GM20431 (cell line): ENCODE data around the gene ZNF81.
"Not testable (repeated sequence)": the region's sequence is repeated elsewhere in the genome, so short reads cannot be mapped to it uniquely, and the experiment has no call there.

Experiments
- in situ Hi-C: fragments of 300-500 bp; cut with MseI, MboI; formaldehyde crosslinking; loops from one replicate; pipeline ENCODE4 v1.15.0; 2020; ENCODE audit warnings: low sequenced_read_pairs; ENCODE audit not compliant: unreplicated experiment

ZNF81 gene

DNA sequence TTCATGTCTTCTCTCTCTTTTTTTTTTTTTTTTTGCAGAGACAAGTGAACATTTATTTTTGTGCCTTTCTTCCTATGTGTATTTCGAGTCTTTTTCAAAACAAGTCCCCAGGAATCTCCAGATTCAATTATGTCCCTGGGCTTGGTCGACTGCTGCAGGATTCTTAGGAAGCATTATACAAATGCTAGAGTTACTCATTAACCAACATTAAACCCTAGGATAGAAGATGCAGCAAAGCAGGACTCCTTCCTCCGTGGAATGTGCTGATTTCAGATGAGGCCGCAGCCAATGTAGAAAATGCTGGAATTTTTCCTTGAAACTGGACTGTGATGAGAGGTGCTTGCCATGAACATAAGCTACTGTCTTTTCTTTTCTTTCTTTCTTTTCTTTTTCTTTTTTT, 3.4 kb downstream of the ZNF81 start:
- in situ Hi-C loops, result loop anchor here (25.0 kb wide), 1 partner anchor 197 kb away; no protein-coding TSS in a partner anchor

DNA sequence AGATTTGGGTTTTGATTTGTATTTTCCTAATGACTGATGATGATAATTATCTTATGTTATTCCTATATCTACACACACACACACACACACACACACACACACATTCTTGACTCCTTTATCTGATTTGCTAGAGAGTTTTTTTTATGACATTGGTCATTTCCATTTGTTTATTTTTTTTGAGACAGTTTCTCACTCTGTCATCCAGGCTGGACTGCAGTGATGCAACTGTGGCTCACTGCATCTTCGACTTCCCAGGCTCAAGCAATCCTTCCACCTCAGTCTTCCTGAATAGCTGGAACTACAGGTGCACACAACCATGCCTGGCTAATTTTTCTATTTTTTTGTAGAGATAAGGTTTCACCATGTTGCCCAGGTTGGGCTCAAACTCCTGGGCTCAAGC, 6.7 kb downstream of the ZNF81 start:
- in situ Hi-C loops, result loop anchor here (25.0 kb wide), 1 partner anchor 194 kb away; no protein-coding TSS in a partner anchor

DNA sequence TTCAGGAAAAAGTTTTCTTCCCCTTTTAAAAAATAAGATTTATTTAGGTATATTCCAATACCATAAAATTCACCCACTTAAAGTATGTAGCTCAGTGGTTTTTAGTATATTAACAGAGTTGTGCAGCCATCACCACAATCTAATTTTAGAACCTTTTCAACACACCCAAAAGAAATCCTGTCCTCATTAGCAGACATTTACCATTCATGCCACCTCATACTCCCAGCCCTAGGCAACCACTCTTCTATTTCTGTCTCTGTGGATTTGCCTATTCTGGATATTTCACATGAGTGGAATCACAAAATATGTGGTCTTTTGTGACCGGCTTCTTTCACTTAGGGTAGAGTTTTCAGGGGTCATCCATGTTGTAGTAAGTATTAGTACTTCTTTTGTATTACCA, 7.4 kb downstream of the ZNF81 start:
- in situ Hi-C loops, result loop anchor here (25.0 kb wide), 1 partner anchor 193 kb away; no protein-coding TSS in a partner anchor

DNA sequence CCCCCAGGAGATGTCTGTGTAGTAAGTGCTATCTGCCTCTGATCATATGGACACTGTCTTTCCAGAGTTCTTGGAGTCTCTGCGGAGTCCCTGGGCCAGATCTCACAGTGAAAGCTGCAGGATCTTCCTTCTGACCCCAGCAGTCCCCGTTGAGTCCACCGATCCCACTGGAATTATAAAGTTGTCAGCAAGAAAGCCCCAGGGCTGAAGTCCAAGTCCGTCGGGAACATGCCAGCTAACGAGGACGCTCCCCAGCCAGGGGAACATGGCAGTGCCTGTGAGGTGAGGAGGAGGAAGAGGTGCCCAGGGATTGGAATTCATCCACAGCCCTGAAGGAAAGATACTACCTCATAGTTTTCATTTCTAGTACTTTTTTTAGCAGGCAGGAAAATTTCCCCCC, 9.3 kb downstream of the ZNF81 start:
- in situ Hi-C loops, result loop anchor here (25.0 kb wide), 1 partner anchor 191 kb away; no protein-coding TSS in a partner anchor

DNA sequence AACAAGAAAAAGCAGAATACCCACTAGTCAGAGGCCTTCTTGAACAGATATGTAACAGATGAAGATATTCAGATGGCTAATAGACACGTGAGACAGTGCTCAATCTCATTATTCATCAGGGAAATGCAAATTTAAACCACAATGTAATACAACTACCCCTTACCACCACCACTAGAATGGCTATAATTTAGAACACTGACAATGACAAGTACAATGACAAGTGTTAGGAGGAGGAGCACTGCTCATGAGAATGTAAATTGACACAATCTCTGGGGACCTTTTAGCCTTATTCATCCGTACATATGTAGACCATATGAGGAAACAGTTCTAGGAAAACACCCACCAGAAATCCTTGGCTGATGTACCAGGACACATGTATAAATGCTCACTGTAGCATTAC, 13.1 kb downstream of the ZNF81 start:
- in situ Hi-C loops, result loop anchor here (25.0 kb wide), 1 partner anchor 188 kb away; no protein-coding TSS in a partner anchor

DNA sequence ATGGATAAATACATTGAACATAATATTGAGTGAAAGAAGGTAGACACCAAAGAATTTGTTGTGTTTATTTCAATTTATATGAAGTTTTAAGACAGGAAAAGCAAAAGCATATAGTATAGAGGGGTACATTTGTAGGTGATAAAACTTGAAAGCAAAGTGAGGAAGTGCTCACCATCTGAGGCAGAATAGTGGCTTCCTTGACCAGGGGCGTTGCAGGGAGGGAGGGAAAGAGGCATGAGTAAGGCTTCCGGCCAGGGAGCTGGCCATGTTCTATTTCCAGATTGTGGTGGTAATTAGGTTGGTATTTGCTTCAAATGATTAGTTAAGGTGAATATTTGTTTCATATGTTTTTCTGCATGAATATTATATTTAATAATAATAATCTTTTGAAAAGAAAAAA, 13.7 kb downstream of the ZNF81 start:
- in situ Hi-C loops, result not testable (repeated sequence)

DNA sequence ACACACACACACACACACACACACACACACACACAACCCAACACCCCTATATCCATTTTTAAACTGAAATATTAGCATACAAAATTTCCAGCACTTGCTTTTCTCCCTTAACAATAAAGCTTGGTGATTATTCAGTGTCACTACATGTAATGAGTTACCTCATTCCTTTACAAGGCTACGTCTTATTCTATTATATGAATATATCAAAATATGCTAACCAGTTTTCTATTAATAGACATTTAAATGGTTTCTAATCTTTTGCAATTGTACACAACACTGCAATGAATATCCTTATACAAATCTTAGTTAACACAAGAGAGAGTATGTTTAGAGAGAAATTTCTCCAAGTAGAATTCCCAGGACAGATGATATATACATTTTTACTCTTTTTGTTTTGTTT, 14.2 kb downstream of the ZNF81 start:
- in situ Hi-C loops, result no loop called here

DNA sequence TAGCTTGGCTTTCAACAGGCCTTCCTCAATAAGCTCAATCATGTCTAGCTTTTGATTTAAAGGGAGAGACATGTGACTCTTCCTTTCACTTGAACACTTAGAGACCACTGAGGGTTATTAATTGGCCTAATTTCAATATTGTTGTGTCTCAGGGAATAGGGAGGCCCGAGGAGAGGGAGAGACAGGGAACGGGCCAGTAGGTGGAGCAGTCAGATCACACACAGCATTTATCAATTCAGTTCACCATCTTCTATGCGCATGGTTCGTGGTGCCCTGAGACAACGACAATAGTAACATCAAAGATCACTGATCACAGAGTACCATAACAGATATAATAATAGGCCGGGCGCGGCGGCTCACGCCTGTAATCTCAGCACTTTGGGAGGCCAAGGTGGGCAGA, 17.8 kb downstream of the ZNF81 start:
- in situ Hi-C loops, result no loop called here

DNA sequence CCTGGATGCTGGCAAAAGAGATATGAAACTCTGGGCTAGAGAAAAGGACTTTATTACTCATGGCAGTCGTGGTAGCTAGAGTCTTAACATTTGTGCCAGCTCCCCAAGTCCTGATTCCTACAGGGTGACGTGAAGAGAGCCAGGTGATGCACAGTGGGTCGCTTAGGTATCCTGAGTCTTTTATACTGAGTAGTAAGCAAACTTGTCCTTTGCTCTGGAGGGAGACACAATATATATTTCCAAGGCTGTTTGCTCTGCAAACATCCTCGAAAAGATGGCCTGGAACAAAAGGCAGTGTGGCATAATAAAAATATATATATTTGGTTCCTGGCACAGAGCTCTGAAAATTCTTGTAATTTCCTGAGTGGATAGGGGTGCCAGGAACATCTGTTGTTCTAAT, 23.0 kb downstream of the ZNF81 start:
- in situ Hi-C loops, result no loop called here

DNA sequence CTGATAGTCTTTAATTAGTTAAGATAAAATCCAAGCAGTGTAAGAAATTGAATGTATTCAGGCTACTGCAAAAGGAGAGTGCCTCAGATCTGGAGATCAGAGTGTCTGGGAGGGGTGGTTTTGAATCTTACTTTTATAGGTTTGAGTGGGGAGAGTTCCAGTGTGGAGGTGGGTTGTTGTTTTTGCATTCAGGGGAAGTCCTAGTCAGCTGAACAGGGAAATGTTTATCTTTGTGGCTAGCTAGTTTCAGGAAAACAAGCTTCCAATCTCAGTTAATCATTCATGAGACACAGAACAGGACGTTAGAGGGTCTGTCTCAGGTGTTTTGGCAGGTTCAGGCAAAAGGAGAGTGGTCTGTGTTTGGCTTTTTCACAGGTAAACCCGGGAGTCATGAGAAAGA, 26.0 kb downstream of the ZNF81 start:
- in situ Hi-C loops, result no loop called here

DNA sequence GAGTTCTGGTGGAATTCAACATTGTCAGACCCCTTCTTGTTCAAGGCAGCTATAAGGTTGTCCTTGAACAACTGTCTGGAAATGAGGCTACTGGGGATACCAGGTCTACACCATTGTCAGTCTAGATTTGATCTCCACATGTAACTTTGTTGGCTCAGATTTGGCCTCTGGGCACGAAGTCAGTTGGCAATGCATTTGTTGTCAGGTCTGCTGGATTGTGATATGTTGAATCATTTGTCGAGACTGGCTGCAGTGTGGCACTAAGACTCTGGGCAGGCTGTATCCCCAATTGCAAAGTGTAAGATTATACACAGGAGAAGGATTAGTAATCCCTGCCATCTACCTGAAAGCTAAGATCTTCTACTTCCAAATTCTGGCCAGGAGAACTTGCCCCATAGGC, 26.5 kb downstream of the ZNF81 start:
- in situ Hi-C loops, result no loop called here

DNA sequence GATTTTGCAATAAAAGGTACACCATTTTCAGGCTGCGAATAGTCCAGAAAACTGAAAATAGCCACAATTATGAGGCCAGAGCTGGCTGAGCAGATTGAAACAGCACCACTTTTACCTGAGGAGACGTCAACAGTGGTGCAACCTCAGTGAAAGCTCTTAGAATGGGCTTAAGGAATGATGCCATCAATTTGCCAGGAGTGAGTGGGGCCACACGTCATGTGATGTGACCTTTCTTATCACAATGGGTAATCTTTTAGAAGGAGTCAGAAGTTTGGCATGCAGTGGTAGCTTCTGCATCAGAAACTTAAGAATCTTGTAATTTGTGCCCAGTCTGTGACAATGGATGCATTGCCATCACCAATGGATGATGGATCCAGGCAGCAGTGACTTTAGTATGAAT, 27.6 kb downstream of the ZNF81 start:
- in situ Hi-C loops, result no loop called here

DNA sequence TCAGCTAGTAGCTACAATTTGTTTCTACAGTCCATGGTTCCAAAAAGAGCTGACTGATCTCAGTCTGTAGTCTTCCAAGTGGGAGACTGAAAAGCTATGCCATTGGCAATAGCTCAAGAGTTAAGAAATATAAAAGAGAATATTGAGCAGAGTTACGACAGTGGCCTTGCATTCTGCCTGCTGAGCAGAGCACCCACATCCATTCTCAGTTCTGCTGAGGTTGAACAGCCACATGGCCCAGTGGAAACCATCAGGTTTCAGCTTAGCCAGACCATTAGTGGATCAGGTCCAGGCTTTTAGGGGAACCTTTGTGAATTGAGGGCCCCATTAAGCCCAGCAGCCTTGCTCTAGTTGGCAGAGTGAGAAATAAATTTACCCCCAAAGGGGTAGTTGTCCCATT, 28.1 kb downstream of the ZNF81 start:
- in situ Hi-C loops, result no loop called here

DNA sequence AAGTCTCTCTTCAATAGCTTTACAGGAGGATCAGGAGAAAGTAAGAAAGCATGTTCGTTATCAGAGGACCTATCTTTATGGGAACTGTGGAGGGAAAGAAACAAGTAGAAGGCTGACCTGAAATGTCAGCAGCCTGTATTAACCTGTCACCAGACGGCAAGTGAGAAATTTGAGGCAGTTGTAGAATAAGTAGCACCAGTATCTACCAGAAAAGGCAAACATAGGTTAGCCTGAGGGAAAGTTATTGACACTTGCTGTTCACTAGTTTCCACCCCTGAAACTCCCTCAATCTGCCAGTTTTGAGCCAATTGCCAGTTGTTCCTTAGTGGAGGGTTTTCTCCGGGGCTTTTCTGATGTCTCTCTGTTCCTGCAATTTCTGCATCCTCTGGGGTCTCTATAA, 36.4 kb downstream of the ZNF81 start:
- in situ Hi-C loops, result no loop called here

DNA sequence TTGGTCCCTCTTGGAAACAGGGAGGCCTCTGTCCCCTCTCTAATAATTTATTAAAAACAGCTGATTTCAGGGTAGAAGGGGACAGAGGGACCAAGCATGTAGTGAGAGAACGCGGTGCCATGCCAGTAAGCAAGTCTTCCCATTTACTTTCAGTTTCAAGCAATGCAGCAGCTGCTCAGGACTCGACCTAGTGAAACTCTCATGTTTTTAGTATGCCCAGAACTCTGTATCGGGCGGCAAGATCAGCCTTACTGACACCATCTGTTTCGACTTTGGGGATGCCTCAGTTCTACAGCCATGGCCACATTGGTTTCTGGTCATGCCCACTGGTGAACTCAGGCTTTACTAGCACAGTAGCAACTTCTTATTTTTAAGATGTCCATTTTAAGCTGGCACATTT, 40.6 kb downstream of the ZNF81 start:
- in situ Hi-C loops, result no loop called here

DNA sequence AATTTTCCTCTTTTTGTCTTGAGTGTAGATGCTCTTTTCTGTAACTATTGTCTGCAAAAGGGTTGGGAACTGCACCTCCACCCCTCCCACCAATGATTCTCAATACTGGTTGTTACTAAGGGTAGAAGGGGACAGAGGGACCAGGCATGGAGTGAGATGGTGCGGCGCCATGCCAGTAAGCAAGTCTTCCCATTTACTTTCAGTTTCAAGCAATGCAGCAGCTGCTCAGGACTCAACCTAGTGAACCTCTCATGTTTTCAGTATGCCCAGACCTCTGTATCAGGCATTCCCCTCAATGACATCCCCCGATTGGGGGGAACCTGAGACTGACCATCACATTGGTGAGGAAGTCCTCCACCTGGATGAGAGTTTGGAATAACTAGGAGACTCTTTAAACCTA, 41.5 kb downstream of the ZNF81 start:
- in situ Hi-C loops, result no loop called here

DNA sequence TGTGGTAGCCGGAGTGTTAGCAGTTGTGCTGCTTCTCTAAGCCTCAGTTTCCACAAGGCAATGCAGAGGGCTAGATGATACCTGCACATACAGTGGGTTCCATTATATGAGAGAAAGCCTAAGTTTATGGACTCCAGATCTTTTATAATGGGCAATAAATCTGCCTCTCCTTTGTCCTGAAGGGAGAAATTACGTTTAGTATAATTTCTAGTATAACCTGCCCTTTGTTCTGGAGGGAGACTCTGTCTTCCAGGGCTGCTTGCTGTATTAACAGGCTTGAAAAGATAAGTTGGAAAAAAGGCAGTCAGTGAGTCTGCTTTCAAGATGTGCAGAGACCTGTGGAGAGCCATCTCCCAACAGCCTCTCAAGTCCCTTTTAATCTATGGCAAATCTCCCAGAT, 42.8 kb downstream of the ZNF81 start:
- in situ Hi-C loops, result no loop called here

DNA sequence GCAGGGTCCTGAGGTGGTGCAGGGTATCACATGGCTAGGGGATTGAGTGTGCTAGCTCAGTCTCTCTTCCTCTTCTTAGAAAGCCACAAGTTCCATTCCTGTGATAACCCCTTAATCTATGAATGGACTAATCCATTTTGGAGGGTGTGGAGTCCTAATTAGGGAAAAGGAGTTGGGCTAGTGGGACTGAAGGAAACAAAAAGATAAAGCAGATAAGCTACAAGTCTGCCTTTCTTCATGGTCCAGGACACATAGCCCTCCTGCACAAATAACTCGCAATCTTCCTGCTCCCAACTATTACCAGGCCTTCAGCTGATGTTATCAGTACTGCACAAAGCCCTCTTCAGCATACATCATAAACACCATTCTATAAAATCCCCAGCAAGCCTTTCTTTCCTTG, 44.2 kb downstream of the ZNF81 start:
- in situ Hi-C loops, result no loop called here

DNA sequence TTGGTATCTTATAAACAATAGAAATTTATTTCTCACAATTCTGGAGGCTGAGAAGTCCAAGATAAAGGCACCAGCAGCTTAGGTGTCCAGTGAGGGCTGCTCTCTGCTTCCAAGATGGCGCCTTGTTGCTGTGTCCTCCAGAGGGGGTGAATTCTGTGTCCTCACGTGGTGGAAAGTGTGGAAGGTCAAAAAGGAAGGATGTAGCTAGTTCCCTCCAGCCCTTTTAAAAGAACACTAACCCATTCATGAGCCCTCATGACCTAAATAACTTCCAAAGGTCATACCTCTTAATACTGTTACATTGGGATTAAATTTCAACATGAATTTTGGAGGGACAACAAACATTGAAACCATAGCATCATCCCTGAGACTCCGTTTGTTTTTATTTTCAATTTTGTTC, 48.8 kb downstream of the ZNF81 start:
- in situ Hi-C loops, result no loop called here

DNA sequence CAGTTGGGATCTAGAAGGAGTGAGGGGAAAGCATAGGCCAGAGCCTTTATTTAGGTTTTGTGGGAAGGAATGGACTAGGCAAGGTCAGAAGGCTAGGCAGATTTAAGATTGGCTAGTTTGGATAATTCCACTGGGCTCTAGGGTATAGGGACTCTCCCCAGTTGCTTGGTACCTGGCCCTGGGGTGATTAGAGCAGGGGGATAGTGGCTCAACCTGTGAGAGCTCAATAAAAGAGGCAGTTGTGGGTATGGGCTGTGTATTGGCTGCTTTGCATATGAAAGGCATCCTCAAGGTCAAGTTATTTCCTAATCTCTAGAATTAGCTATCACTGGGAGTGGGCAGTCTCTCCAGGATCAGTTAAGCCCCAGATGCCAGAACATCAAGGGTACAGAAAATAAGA, 61.3 kb downstream of the ZNF81 start:
- in situ Hi-C loops, result no loop called here

DNA sequence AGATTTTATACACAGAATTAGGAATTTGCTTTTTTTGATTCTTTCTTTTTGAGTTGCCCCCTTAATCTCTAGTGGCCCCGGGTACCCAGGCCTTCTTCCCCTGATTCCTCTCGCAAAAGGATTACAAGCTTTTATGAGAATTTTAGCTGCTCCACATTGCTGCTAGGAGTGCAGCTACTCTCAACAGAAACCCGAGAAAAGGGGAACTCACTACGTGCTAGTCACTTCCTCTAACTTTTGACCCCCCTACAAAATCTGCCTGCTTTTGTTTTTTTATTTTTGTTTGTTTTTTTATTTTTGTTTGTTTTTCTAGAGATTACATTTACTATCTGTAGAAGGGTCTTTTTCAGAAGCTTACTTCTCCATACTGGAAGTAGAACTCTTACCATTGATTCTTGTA, 64.1 kb downstream of the ZNF81 start:
- in situ Hi-C loops, result no loop called here

DNA sequence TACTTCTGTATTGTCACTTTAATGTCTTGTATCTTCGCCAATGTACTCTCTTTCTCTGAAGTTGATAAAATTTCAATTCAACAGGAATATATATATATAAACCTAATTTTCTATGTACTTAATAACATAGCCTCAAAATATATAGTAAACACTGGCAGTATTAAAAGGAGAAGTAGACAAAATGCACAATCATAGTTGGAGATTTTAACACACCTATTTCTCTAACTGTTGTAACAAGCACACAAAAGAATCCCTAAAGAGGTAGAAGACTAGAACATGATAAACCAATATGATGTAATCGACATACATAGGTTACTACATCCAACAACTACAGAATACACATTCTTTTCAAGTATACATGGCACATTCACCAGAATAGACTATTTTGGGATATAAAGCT, 65.5 kb downstream of the ZNF81 start:
- in situ Hi-C loops, result no loop called here
